GM21360 (cell line): ENCODE data around the gene SCT.

Source experiments
- ATAC-seq: cut with Tn5 transposase; IDR thresholded peaks from one replicate; pipeline ENCODE4 v1.9.1; 2021; ENCODE audit warnings: mild to moderate bottlenecking, moderate library complexity; ENCODE audit not compliant: unreplicated experiment

The SCT gene

DNA sequence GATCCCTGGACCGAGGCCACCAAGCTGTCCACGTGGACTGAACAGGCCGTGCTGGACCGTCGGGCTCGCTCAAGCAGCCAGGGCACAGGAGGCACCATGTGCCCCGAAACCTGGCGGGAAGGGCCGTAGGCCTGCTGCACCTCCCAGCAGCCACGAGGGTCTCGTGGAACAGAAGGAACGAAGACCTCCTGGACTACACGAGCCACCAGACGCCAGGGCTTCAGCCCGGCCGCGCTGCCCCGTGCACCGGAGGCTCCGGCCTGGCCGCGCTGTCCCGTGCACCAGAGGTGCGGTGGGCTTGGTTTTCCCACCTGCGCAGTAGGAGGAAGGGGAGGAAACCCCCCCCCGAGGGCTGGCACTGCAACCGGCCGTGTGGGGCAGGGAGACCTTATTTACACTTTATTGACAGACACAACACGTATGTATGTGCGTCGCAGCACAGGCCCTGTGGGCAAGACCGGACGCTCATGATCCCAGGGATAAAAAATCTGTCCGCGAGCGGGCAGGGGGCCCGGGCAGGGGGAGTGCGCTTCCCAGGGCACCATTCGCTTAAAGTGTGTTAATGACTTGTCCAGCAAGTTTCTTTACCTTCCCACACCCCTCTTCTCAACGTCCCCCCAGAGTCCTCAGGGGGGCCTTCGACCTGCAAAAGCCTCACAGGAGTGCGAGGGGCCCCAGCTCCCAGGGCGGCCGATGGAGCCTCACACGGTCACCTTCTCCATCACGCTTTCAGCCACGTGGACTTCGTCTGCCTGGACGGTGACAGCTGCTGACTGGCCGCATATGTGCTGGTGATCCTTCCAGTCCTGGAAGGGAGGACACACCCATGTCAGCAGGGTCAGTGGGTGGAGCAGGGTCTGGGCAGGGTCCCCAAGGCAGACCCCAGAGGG lies 17.1 kb upstream of the SCT start:
- ATAC-seq, result no peak

DNA sequence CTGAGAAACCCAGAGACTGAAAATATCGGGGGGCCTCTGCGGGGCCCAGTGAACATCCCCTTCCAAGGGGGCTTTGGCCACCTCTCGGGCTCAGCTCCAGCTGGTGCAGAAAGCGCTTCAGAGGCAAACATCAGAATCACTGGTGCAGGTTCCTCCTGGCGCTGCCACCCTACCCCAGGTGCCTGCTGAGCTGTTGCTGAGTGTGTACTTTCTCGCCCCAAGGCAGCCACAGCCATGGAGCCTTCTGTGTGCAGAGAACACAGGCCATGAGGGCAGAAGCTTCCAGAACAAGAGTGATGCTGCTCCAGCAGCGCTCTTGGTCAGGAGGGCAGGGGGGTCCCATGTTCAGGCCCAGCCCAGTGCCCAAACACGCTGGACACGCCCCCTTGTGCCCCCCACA lies 16.4 kb upstream of the SCT start:
- ATAC-seq, result no peak

DNA sequence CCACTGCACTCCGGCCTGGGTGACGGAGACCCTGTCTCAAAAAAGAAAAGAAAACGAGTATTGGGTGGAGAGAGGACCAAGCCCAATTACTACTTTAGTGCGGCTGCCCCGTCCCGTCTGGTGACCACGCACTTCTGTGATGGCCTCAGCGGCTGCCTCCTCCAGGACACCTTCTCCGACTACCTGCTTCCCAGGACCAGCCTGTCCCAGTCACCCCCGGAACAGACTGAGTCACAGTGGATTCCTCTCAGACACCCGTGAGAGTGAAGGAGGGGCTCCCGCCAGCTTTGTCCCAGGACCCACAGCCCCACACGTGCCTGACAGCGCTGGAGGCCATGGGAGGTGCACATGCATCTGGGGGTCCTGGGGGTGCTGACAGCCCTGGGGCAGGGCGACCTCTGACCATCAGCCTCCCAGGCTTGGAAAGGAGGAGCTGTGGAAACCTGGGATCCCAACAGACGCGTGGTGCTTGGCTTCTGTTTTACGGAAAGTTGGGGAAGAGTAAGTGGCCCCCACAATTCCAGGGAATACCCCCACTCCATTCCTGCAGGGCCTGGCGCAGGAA lies 14.9 kb upstream of the SCT start:
- no peak for ATAC-seq

DNA sequence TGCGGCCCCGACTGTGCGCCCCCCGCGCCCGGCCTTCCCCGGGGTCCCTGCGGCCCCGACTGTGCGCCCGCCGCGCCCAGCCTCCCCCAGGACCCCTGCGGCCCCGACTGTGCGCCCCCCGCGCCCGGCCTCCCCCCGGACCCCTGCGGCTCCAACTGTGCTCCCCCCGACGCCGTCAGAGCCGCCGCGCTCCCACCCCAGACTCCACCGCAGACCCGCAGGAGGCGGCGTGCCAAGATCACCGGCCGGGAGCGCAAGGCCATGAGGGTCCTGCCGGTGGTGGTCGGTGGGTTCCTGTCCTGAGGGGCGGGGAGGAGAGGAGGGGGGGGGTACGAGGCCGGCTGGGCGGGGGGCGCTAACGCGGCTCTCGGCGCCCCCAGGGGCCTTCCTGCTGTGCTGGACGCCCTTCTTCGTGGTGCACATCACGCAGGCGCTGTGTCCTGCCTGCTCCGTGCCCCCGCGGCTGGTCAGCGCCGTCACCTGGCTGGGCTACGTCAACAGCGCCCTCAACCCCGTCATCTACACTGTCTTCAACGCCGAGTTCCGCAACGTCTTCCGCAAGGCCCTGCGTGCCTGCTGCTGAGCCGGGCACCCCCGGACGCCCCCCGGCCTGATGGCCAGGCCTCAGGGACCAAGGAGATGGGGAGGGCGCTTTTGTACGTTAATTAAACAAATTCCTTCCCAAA lies 13.2 kb upstream of the SCT start:
- no peak for ATAC-seq

DNA sequence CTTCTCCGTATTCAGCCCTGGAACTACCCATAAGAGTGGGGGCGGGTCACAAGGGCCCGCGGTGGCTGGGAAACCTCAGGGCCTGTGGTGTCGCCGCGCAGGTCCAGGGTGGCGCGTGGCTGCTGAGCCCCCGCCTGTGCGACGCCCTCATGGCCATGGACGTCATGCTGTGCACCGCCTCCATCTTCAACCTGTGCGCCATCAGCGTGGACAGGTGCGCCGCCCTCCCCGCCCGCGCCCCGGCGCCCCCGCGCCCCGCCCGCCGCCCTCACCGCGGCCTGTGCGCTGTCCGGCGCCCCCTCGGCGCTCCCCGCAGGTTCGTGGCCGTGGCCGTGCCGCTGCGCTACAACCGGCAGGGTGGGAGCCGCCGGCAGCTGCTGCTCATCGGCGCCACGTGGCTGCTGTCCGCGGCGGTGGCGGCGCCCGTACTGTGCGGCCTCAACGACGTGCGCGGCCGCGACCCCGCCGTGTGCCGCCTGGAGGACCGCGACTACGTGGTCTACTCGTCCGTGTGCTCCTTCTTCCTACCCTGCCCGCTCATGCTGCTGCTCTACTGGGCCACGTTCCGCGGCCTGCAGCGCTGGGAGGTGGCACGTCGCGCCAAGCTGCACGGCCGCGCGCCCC lies 12.5 kb upstream of the SCT start:
- no peak for ATAC-seq

DNA sequence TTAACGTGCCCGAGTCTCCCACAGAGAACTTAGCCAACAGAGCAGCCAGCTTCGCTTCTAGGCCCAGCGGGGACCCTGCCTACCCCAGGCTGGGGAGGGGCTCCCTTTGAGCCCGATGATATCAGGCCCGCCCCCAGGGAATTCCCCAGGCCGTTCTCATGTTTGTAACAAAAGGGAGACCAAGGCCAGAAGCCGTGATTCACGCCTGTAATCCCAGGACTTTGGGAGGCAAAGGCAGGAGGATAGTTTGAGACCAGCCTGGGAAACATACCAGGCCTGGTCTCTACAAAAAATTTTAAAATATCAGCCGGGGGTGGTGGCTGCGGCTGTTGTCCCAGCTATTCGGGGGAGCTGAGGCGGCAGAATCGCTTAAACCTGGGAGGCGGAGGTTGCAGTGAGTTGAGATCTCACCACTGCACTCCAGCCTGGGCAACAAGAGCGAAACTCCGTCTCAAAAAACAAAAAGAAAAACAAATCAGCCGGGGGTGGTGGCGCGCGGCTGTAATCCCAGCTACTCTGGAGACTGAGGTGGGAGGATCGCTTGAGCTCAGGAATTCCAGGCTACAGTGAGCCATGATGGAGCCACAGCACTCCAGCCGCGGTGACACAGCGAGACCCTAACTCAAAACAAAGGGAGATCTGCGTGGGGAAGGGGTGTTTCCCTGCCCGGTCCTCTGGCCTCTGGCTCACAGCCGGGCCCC lies 11.8 kb upstream of the SCT start:
- no peak for ATAC-seq

DNA sequence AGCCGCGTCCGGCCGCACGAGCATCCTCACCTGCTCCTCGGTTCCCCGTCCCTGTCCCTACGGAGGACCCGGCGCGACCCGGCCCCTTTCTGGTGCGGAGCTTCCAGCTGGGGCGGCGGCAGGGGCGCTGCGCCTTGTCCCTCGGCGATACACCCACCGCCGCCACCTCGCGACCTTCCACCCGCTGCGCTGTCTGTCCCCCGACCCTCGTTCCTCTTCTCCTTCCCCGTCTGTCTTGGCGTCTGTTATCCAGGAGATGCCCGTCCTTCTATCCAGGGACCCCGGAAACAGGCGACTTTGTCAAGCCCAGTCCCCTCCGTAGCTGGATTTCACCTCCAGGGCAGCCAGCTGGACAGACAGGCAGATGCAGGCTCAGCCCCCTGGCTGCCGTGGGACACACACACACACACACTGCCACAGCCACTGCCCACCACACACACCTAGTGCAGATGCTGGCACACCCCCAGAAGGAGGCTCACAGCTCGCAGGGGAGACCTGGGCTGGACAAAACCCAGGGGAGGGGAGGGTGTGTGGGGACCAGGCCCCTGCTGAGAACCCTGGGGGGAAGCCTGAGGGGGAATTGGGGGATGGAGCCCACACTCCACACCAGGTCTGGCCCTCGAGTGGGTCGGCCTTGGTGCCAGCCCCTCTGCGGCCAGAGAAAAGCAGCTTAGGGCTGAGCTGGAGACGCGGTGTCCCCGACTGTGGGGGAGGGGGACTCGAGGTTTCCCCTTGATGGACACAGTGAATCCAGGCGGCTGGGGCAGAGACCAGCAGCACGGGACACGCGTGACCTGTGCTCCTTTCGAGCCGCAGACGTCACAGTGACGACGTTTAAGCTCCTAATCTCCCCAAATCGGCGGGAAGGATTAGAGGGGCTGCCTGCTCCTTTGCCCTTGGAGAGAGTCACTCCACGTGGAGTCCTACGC lies 10.9 kb upstream of the SCT start:
- no peak for ATAC-seq

DNA sequence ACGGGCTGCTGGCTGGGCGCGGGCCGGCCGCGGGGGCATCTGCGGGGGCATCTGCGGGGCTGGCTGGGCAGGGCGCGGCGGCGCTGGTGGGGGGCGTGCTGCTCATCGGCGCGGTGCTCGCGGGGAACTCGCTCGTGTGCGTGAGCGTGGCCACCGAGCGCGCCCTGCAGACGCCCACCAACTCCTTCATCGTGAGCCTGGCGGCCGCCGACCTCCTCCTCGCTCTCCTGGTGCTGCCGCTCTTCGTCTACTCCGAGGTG lies 10.3 kb upstream of the SCT start:
- no peak for ATAC-seq

DNA sequence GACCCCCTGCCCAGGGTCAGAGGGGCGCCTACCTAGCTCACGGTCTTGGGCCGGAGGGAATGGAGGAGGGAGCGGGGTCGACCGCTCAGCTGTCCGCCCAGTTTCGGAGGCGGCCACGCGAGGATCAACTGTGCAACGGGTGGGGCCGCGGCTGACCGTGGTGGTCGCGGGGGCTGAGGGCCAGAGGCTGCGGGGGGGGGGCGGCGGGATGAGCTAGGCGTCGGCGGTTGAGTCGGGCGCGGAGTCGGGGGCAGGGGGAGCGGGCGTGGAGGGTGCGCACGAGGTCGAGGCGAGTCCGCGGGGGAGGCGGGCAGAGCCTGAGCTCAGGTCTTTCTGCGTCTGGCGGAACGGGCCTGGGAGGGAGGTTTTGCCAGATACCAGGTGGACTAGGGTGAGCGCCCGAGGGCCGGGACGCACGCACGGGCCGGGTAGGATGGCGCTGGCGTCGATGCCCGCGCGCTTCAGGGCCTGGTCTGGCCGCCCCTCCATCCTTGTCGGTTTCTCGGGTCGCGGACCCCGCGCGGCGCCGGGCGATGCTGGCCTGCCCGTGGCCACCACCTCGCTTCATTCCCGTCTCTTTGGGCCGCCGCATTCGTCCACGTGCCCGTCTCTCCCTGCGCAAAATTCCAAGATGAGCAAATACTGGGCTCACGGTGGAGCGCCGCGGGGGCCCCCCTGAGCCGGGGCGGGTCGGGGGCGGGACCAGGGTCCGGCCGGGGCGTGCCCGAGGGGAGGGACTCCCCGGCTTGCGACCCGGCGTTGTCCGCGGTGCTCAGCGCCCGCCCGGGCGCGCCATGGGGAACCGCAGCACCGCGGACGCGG lies 9.7 kb upstream of the SCT start, which contains the start of gene DRD4:
Gene DRD4, plus strand, starts transcription at position 759 of the 822 bp plus-strand sequence. Its CDS starts 36 bp downstream, at position 795.
- ATAC-seq, result no peak

DNA sequence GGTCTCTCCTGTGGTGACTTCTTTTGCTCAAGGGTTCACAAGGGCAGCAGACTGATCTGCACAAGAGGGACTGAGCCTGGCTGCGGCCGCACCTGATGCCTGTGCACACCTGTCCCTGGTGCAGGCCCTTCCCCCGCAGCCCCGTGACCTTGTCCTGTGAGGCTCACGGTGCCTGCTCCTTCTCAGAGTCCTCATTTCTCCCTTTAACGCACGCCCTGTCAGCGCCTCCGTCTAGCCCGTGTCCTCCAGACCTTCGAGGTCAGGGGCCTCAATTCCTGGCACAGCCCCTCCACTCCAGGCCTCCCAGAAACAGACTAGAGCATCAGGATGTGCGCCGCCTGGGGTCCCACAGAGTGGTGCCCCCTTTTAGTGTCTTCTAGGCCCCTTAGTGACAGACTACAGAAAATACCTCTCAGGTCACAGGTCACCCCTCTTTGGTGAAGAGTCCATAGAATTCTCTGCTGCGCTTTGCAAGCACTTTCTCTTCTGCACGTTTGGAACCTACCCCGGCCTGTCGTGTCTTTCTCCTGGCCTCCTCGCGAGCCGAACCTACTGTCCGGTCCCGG lies 9.0 kb upstream of the SCT start:
- ATAC-seq, result no peak

DNA sequence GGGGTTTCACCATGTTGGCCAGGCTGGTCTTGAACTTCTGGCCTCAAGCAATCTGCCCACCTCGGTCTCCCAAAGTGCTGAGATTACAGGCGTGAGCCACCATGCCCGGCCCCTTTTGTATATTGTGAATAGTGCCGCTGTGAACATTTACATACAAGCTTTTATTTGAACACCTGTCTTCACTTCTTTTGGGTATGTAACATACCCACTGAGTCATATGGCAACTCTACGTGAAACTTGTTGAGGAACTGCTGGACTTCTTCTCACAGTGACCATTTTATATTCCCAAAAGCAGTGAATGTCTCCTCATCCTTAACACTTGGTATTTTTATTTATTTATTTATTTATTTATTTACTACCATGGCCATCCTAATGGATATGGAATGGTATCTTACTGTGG lies 3.9 kb upstream of the SCT start:
- ATAC-seq, result no peak

DNA sequence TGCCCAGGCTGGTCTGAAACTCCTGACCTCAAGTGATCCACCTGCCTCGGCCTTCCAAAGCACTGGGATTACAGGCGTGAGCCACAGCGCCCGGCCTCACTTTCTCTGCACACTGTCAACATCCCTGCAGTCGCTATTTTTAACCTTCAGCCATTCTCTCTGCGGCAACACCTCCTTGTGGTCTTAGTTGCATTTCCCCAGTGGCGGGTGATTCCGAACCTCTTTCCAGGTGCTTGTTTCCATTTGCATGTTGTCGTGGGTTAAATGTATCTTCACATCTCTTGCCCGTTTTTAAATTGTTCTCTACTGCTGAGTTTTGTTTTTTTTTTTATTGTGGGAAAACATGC lies 2.2 kb upstream of the SCT start:
- ATAC-seq, result no peak

DNA sequence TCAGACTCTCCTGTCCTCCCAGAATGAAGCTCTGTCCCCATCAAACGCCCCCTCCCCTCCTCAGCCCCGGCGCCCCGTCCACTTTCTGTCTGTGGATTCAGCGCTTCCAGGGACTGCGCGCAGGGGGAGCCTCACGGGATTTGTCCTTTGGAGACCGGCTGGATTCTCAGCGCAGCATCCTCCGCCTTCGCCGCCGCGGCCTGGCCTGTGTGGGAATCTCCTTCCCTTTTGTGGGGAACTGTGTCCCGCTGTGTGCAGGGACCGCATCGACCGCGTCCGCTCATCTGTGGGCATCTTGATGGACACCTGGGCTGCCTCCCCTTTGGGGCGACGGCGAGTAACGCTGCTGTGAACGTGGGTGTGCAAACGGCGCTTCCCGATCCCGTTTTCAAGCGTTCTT lies 1.1 kb upstream of the SCT start:
- ATAC-seq, result no peak

DNA sequence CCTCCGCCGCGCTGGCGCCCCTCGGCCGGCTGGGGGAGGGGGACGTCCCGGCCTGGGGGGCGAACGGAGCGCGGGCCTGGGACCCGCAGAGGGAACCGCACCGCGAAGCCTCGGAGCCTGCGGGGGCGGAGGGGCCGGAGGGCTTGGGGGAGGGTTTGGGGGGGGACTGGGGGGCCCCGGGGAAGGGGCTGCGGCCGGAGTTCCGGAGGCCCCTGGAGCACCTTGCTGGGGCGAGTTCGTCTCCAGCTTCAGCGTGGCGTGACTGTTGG lies 261 bp upstream of the SCT start:
- no peak for ATAC-seq

DNA sequence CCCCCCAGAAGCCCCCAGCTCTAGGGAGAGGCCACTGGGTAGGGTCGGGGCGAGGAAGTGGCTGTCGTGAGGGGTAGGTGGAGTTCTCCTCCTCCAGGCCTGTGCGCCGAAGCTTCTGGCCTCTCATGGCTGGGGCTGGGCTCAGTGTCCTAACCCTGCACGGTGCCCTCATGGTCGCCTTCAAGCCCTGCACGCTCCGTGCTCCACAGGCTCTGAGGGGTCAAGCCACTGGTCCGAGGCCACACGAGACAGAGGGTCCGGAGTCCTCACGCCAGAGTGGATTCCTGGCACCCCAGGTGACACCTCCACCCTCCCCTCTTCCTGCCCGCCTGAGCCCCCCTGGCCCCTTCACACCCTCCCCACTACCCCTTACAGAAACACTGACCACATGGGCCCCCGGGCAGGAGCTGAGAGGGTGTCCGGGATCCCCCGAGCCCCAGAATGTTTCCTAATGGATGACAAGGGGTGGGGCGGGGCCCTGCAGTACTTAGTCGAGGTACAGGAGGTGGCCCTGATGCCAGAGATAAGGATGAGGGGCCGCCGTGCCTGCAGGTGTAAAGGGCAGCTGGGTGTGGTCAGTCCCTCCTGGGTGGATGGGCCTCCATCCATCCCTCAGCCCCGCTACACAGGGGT lies 1.2 kb downstream of the SCT start:
- no peak for ATAC-seq

DNA sequence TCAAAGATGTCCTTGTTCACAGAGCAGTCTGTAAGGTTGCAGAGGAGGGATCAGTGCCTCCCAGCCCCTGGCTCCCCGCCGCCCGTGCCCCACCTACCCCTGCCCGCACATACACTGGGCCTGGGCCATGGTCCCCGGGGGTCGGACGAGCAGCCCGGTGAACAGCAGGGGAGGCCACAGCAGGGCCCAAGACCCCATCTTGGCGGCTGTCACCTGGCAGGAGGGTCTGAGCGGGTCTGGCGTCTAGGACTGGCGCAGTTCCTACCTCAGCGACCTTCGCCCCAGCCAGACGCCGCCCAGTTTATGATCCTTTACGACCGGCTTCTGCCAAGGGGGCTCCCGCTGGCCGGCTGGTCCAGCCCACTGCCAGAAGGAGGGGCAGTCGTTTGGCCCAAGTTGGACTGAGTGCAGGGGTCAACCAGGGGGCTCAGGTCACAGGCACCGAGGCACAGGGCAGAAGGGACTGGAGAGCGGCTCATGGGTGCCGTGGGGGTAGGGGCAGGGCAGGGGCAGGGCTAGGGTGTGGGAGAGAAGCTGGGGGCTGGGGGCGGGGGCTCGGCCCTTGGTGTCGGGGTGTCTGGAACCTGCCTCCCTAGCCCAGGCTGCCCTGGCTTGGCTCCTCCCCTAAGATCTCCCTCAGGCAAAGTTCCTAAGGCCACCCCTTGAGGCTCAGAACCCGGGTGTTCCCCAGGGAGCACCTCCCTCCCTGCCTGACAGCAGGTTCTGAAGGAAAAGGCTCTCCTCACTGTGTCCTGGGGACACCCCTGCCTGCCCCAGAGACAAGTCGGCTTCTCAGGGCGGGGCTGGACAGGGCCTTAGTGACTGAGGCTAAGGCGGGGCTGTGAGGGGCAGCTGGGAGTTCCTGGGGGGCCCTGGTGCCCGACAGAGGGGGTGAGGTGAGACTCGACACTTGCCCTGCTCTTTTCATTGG lies 2.0 kb downstream of the SCT start, which contains the start of gene CDHR5:
Gene CDHR5, minus strand, starts transcription at position 251 of the 931 bp plus-strand sequence. Its CDS starts 53 bp downstream, at position 198.
- no peak for ATAC-seq

DNA sequence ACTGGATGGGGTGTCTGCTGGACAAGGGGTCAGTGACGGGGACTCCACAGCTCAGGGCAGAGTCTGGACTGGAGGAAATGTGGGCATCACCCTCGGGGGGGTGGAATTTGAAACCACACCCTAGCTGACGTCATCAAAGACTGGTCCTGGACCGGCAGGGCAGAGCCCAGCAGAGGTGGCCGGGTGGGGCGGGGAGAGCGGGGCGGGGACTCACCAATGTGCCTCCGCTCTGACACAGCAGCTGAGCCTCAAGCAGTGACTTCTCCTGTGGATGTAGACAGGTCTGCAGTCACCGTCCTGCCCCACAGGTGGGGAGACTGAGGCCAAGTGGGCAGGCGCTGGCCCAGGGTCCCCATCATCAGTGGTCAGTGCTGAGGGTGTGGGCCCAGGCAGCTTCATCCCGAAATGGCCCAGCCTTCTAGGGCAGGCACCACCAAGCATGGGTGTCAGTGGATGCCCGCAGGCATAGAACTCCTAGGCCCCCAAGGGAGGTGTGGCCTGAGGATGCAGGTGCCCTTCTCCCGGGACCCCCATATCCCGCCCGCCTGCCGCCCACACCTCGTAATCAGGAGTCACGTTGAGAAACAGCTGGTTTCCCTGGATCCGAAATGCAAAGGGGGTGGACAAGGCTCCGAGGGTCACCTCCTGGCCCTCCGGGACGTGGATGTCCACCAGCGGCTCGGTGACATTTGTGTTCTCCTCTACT lies 2.8 kb downstream of the SCT start:
- no peak for ATAC-seq
